ENCODE results near the gene ZNF215.

The ZNF215 gene

DNA sequence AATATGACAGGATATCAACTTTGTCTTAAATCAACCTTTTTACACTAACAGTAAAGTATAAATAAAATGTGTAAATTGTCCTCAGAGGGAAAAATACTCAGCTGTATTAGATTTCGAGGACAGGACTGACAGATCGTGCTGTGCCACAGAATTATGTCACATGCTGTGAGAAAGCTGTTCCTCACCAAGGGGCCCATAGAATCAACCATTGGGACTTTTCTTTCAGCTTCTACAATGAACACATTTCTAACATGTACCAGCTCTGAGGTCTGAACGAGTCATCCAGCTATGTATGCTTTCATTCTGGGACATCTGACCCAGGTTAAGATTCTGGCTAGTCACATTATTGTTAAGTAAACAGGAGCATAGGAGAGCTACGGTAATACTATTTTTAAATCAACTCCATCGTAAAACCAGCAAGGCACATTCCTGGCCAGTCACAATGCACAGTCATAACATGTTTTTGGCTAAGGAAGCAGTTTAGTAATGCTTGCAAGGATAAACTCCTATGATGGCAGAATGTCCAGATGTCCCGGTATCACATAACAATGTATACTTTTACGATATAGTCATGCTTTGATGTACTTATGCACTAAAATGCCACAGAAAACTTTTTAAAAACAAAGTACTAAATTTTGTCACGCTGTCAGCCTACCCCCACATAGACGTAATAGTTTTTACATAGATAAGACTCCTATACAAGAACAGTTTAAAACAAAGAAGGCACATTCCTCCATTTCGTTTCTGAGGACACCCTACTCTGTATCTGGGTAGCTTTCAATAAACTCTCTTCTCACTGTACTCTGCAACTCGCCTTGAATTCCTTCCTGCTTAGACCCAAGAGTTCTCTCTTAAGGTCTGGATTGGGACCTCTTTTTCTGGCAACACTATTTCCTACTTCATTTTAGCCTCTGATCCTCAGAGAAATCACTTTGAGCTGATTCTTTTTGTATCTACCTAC lies 66.5 kb downstream of the ZNF215 start:
- H3K4me3 ChIP-seq (replicated peaks; ENCODE audit: insufficient read depth, low read length), result no peak overlapping the region
- H3K27me3 ChIP-seq (ENCODE audit: insufficient read depth, poor library complexity, severe bottlenecking), result no peaks in the 10 kb centered on the region
- no peak for DNase-seq (ENCODE audit: low read depth in 1 of 2, low spot score in 1 of 2)
- TF ChIP-seq, protein P1, sequence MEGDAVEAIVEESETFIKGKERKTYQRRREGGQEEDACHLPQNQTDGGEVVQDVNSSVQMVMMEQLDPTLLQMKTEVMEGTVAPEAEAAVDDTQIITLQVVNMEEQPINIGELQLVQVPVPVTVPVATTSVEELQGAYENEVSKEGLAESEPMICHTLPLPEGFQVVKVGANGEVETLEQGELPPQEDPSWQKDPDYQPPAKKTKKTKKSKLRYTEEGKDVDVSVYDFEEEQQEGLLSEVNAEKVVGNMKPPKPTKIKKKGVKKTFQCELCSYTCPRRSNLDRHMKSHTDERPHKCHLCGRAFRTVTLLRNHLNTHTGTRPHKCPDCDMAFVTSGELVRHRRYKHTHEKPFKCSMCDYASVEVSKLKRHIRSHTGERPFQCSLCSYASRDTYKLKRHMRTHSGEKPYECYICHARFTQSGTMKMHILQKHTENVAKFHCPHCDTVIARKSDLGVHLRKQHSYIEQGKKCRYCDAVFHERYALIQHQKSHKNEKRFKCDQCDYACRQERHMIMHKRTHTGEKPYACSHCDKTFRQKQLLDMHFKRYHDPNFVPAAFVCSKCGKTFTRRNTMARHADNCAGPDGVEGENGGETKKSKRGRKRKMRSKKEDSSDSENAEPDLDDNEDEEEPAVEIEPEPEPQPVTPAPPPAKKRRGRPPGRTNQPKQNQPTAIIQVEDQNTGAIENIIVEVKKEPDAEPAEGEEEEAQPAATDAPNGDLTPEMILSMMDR (IDR thresholded peaks at IDR 0.05; ENCODE audit: insufficient read depth, low read length), result no peak
- TF ChIP-seq SPI1 (IDR thresholded peaks at IDR 0.05; ENCODE audit: borderline replicate concordance, low read depth), result no peak
- TF ChIP-seq, protein P2, sequence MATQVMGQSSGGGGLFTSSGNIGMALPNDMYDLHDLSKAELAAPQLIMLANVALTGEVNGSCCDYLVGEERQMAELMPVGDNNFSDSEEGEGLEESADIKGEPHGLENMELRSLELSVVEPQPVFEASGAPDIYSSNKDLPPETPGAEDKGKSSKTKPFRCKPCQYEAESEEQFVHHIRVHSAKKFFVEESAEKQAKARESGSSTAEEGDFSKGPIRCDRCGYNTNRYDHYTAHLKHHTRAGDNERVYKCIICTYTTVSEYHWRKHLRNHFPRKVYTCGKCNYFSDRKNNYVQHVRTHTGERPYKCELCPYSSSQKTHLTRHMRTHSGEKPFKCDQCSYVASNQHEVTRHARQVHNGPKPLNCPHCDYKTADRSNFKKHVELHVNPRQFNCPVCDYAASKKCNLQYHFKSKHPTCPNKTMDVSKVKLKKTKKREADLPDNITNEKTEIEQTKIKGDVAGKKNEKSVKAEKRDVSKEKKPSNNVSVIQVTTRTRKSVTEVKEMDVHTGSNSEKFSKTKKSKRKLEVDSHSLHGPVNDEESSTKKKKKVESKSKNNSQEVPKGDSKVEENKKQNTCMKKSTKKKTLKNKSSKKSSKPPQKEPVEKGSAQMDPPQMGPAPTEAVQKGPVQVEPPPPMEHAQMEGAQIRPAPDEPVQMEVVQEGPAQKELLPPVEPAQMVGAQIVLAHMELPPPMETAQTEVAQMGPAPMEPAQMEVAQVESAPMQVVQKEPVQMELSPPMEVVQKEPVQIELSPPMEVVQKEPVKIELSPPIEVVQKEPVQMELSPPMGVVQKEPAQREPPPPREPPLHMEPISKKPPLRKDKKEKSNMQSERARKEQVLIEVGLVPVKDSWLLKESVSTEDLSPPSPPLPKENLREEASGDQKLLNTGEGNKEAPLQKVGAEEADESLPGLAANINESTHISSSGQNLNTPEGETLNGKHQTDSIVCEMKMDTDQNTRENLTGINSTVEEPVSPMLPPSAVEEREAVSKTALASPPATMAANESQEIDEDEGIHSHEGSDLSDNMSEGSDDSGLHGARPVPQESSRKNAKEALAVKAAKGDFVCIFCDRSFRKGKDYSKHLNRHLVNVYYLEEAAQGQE (IDR thresholded peaks at IDR 0.05; ENCODE audit: insufficient replicate concordance, low read depth), result no peak
- TF ChIP-seq GABPA (IDR thresholded peaks at IDR 0.05; ENCODE audit: low read depth), result no peak
- TF ChIP-seq POLR2AphosphoS5 (IDR thresholded peaks at IDR 0.05; ENCODE audit: low read depth), result no peak
- no peak overlapping the region for H3K27ac ChIP-seq (replicated peaks)

DNA sequence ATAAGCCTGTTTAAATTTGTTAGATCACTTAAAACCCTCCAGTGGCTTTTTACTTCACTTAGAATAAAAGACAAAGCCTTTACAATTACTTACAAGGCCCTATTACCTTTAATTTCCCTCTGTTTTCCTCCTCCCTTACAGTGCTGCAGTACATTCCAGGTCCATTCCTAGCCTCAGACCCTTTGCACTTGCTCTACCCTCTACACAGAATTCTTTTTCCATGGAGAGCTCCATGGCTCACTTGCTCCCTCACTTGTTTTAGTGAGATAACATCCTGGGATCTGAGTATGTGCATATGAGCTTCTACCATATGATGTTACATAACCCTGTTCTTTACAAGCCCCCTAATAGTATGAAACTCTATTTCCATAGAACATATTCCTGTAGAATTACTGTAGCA lies 69.5 kb downstream of the ZNF215 start:
- Histone ChIP-seq H3K27me3 (ENCODE audit: insufficient read depth, poor library complexity, severe bottlenecking) (no peaks in the 10 kb centered on the region), H3K4me3 (replicated peaks; ENCODE audit: insufficient read depth, low read length) (no peak overlapping the region), H3K27ac (replicated peaks) (no peak overlapping the region)
- DNase-seq (ENCODE audit: low read depth in 1 of 2, low spot score in 1 of 2), result no peak
- TF ChIP-seq POLR2AphosphoS5 (IDR thresholded peaks at IDR 0.05; ENCODE audit: low read depth) (no peak), SPI1 (IDR thresholded peaks at IDR 0.05; ENCODE audit: borderline replicate concordance, low read depth) (no peak), GABPA (IDR thresholded peaks at IDR 0.05; ENCODE audit: low read depth) (no peak)
- TF ChIP-seq, protein P2 (IDR thresholded peaks at IDR 0.05; ENCODE audit: insufficient replicate concordance, low read depth), result no peak
- TF ChIP-seq, protein P1 (IDR thresholded peaks at IDR 0.05; ENCODE audit: insufficient read depth, low read length), result no peak

- Histone ChIP-seq H3K27me3 (ENCODE audit: insufficient read depth, poor library complexity, severe bottlenecking) (no peaks in the 10 kb centered on the region), H3K4me3 (replicated peaks; ENCODE audit: insufficient read depth, low read length) (no peak overlapping the region), H3K27ac (replicated peaks) (no peak overlapping the region)
- TF ChIP-seq POLR2AphosphoS5 (IDR thresholded peaks at IDR 0.05; ENCODE audit: low read depth) (no peak), GABPA (IDR thresholded peaks at IDR 0.05; ENCODE audit: low read depth) (no peak), SPI1 (IDR thresholded peaks at IDR 0.05; ENCODE audit: borderline replicate concordance, low read depth) (no peak)
- TF ChIP-seq, protein P1 (IDR thresholded peaks at IDR 0.05; ENCODE audit: insufficient read depth, low read length), result no peak
- TF ChIP-seq, protein P2 (IDR thresholded peaks at IDR 0.05; ENCODE audit: insufficient replicate concordance, low read depth), result no peak
- peak in 1 of 2 experiments; percentile 2 for DNase-seq (ENCODE audit: low read depth in 1 of 2, low spot score in 1 of 2)
Measured at GRCh38 chr11:7004482-7004881, 78.3 kb downstream of the ZNF215 start.
